Spinal cord (tissue), 10 donors: Measurements from ENCODE around the gene GALR2. TPM values are rescaled to one million over a fixed set of nuclear protein-coding genes. Genes with fewer than 3 reads are reported as not detected.

Experiments
- DNase-seq, 6 donors: peaks; one replicate each; pipeline versions ENCODE4 v3.0.0 to v3.0.0-alpha.2; 2013 to 2015; ENCODE audit warnings: low spot score in 6 of 6, low read depth in 4 of 6
- H3K27ac ChIP-seq: one replicate; pipeline ENCODE4 v1.5.1; 2013; ENCODE audit warnings: low read depth, low read length, control low read depth
- H3K27me3 ChIP-seq: one replicate; pipeline ENCODE4 v1.6.1; 2013; ENCODE audit warnings: low read length; ENCODE audit not compliant: control insufficient read depth, insufficient read depth
- H3K36me3 ChIP-seq: one replicate; pipeline ENCODE4 v1.6.1; 2013; ENCODE audit warnings: low read length; ENCODE audit not compliant: control insufficient read depth, insufficient read depth
- H3K4me1 ChIP-seq: one replicate; pipeline ENCODE4 v1.6.1; 2013; ENCODE audit warnings: low read length; ENCODE audit not compliant: control insufficient read depth, insufficient read depth
- H3K4me3 ChIP-seq: one replicate; pipeline ENCODE4 v1.5.1; 2013; ENCODE audit warnings: low read depth, low read length, control low read depth
- H3K9me3 ChIP-seq: one replicate; pipeline ENCODE4 v1.6.1; 2013; ENCODE audit warnings: low read length; ENCODE audit not compliant: control insufficient read depth, insufficient read depth
- WGBS: methylation state at CpG from one replicate; pipeline ENCODE4 v1.1.5; 2013; ENCODE audit warnings: missing lambda C conversion rate; ENCODE audit not compliant: insufficient coverage; 5-methylcytosine and 5-hydroxymethylcytosine counted together
- polyA plus RNA-seq, 2 donors: library from polyadenylated mRNA; unstranded; fragments of 120-200 nt; gene quantifications; one replicate each; pipeline ENCODE4 v1.2.1, GENCODE V29; 2013; ENCODE audit not compliant: insufficient read length in 2 of 2
- small RNA-seq: library from RNA; depleted of rRNA; stranded (forward); fragments of <200 nt; gene quantifications from one replicate; pipeline ENCODE3, GENCODE V24; 2014; ENCODE audit warnings: low replicate concordance
- total RNA-seq, 2 donors: library from RNA; depleted of rRNA in 1 of 2; stranded (reverse); fragments of 120-200 nt in 1 of 2; fragments of >200 nt in 1 of 2; gene quantifications; one replicate each; pipeline versions ENCODE4 v1.2.3 to v1.2.4, GENCODE V29; 2013 to 2014
- donor health status: healthy.

GALR2 gene
- total and polyA plus RNA-seq, 4 donors, result 0.47 to 0.74 TPM; not detected in 2

DNA sequence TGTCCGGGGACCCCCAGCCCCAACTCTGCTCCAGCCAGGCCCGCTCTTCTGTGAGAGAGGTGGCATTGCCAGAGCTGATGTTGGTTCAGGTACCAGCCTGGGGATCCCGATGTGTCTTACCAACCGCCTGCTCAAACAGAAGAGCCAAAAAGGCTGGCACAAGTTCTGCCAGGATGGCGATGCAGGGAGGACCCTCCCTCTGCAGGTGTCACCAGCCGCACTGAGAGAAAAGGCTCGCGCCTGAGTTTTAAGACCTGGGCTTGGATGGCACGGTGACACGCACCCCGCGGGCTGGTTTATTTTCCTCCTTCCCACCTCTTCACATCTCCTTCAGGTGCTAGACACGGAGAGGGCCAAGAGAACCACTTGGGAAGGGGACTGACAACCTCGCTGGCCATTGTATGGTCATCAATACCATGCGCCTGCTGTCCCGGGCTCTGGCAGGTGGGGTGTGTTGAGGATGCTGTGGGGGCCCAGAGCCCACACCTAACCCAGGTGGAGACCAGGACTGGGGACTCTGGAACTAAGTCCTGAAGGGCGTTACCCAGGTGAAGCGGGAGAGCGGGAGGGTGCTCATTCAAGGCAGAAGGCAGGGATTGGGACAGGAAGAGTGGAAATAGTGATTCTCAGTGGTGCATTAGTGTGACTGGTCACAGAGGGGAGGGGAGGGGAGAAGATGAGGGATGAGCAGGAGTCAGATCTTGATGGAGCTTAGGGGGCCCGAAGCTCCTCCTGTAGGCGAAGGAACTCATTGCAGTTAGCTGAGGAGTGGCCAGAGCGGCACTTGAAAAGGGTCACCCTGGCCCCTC, 50.2 kb downstream of the GALR2 start:
- H3K36me3 ChIP-seq, result no peaks in the 10 kb centered on the region
- H3K27ac ChIP-seq, result no peak overlapping the region
- no peak overlapping the region for H3K4me3 ChIP-seq
- peaks cover 23% of the 10 kb centered on the region for H3K4me1 ChIP-seq
- H3K27me3 ChIP-seq, result no peaks in the 10 kb centered on the region
- no peaks in the 10 kb centered on the region for H3K9me3 ChIP-seq
- DNase-seq, result no peak
- 90% methylated on average over 11 of the region's 22 CpGs for WGBS

DNA sequence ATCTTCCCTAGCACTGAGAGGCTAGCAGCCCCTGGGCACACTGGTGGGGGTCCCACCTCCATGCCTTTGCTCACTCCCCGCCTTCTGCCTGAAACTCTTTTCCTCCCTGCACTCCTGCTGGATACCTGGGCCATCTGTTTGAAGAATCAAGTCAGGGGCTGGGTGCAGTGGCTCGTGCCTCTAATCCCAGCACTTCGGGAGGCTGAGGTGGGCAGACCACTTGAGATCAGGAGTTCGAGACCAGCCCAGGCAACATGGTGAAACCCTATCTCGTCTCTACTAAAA, 50.8 kb downstream of the GALR2 start:
- no peak for DNase-seq

DNA sequence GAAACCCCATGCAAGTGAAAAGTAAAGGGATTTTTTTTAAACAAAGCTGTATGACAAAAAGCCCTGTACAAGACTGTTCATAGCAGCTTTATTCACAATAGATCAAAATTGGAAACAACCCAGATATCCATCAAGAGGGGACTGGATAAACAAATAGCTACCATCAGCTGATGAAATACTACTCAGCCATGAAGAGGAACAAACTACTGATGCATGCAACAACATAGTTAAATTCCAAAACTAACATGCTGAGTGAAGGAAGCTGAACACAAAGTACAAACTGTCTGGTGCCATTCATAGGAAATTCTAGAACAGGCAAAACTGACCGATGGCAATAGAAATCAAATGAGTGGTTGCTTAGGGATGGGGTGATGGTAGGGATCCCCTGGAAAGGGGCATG, 51.3 kb downstream of the GALR2 start:
- H3K27ac ChIP-seq, result no peak overlapping the region

More for the DNA sequence above, 50.8 kb downstream of the GALR2 start:
- 95% methylated on average over 5 of the region's 5 CpGs for WGBS
- Histone ChIP-seq H3K27me3 (no peaks in the 10 kb centered on the region), H3K9me3 (no peaks in the 10 kb centered on the region), H3K27ac (no peak overlapping the region), H3K4me3 (no peak overlapping the region), H3K36me3 (no peaks in the 10 kb centered on the region), H3K4me1 (peaks cover 23% of the 10 kb centered on the region)

More for the DNA sequence above, 51.3 kb downstream of the GALR2 start:
- no peaks in the 10 kb centered on the region for H3K9me3 ChIP-seq
- no peaks in the 10 kb centered on the region for H3K27me3 ChIP-seq
- H3K4me1 ChIP-seq, result peaks cover 20% of the 10 kb centered on the region
- H3K4me3 ChIP-seq, result no peak overlapping the region
- DNase-seq, result no peak
- 100% methylated on average over 1 of the region's 1 CpG for WGBS
- no peaks in the 10 kb centered on the region for H3K36me3 ChIP-seq

Small RNAs within 50 kb of the gene (small RNA-seq; reads per million reads assigned to genes)
- gene MIR6868, result 0.55 reads per million, percentile 60 among the genes with 10 or more reads in this experiment

Other genes starting within 250 kb of the GALR2 start
- gene UNC13D, start 230.4 kb upstream of the GALR2 start, total RNA-seq, result 1 to 10 TPM; 3.1 to 4.0 TPM
- 1 to 10 TPM; 5.3 to 6.1 TPM for gene UNC13D, start 230.4 kb upstream of the GALR2 start, polyA plus RNA-seq
- gene WBP2, start 219.4 kb upstream of the GALR2 start, total RNA-seq, result 10 to 100 TPM; 45.6 to 57.5 TPM
- gene WBP2, start 219.4 kb upstream of the GALR2 start, polyA plus RNA-seq, result 100 to 1,000 TPM; 211 to 231 TPM
- 10 to 100 TPM; 31.3 to 37.3 TPM for gene TRIM47, start 196.2 kb upstream of the GALR2 start, total RNA-seq
- gene TRIM47, start 196.2 kb upstream of the GALR2 start, polyA plus RNA-seq, result 10 to 100 TPM; 52.6 to 53.6 TPM
- 10 to 100 TPM; 11.7 to 18.4 TPM for gene TRIM65, start 177.8 kb upstream of the GALR2 start, total RNA-seq
- 10 to 100 TPM; 17.7 to 24.8 TPM for gene TRIM65, start 177.8 kb upstream of the GALR2 start, polyA plus RNA-seq
- 10 to 100 TPM; 26.3 to 41.2 TPM for gene MRPL38, start 169.9 kb upstream of the GALR2 start, total RNA-seq
- gene MRPL38, start 169.9 kb upstream of the GALR2 start, polyA plus RNA-seq, result 100 to 1,000 TPM; 111 to 116 TPM
- 10 to 100 TPM; 10.1 to 23.9 TPM for gene FBF1, start 133.7 kb upstream of the GALR2 start, total RNA-seq
- 10 to 100 TPM; 12.8 to 24.1 TPM for gene FBF1, start 133.7 kb upstream of the GALR2 start, polyA plus RNA-seq
- 10 to 100 TPM; 56.8 to 63.6 TPM for gene ACOX1, start 95.6 kb upstream of the GALR2 start, total RNA-seq
- 10 to 100 TPM; 32.7 to 35.6 TPM for gene ACOX1, start 95.6 kb upstream of the GALR2 start, polyA plus RNA-seq
- 10 to 100 TPM; 12.6 to 17.4 TPM for gene TEN1, start 95.5 kb upstream of the GALR2 start, total RNA-seq
- 10 to 100 TPM; 17.9 to 19.8 TPM for gene TEN1, start 95.5 kb upstream of the GALR2 start, polyA plus RNA-seq
- 10 to 100 TPM in 1 of 2 donors, 1 to 10 TPM in 1; 3.8 to 11.1 TPM for gene CDK3, start 73.9 kb upstream of the GALR2 start, total RNA-seq
- 10 to 100 TPM; 13.2 to 16.9 TPM for gene CDK3, start 73.9 kb upstream of the GALR2 start, polyA plus RNA-seq
- gene EVPL, start 47.5 kb upstream of the GALR2 start, total RNA-seq, result under 1 TPM; 0.17 to 0.20 TPM
- gene EVPL, start 47.5 kb upstream of the GALR2 start, polyA plus RNA-seq, result under 1 TPM; 0.90 TPM
- 10 to 100 TPM; 31.4 to 38.8 TPM for gene SRP68, start 2.3 kb upstream of the GALR2 start, total RNA-seq
- 10 to 100 TPM; 63.3 to 63.7 TPM for gene SRP68, start 2.3 kb upstream of the GALR2 start, polyA plus RNA-seq
- gene ZACN, start 4.4 kb downstream of the GALR2 start, total RNA-seq, result not detected
- gene ZACN, start 4.4 kb downstream of the GALR2 start, polyA plus RNA-seq, result 10 to 100 TPM; 49.6 to 59.0 TPM
- gene EXOC7, start 29.0 kb downstream of the GALR2 start, total RNA-seq, result 100 to 1,000 TPM in 1 of 2 donors, 10 to 100 TPM in 1; 84.7 to 172 TPM
- gene EXOC7, start 29.0 kb downstream of the GALR2 start, polyA plus RNA-seq, result 100 to 1,000 TPM; 162 to 168 TPM
- gene FOXJ1, start 66.5 kb downstream of the GALR2 start, total RNA-seq, result 10 to 100 TPM in 1 of 2 donors, 1 to 10 TPM in 1; 4.6 to 41.0 TPM
- gene FOXJ1, start 66.5 kb downstream of the GALR2 start, polyA plus RNA-seq, result 10 to 100 TPM; 21.3 to 30.7 TPM
- 10 to 100 TPM; 22.8 to 57.7 TPM for gene RNF157, start 165.7 kb downstream of the GALR2 start, total RNA-seq
- gene RNF157, start 165.7 kb downstream of the GALR2 start, polyA plus RNA-seq, result 100 to 1,000 TPM; 194 to 196 TPM
- 10 to 100 TPM in 1 of 2 donors, 1 to 10 TPM in 1; 4.1 to 21.8 TPM for gene UBALD2, start 190.6 kb downstream of the GALR2 start, total RNA-seq
- gene UBALD2, start 190.6 kb downstream of the GALR2 start, polyA plus RNA-seq, result 10 to 100 TPM; 43.8 to 46.9 TPM
- gene QRICH2, start 233.5 kb downstream of the GALR2 start, total RNA-seq, result 1 to 10 TPM; 3.7 to 7.5 TPM
- gene QRICH2, start 233.5 kb downstream of the GALR2 start, polyA plus RNA-seq, result 10 to 100 TPM; 14.6 to 21.4 TPM